WTC11 (cell line): ENCODE measurements around the gene PHF12. TPM values are rescaled to one million over a fixed set of nuclear protein-coding genes. Genes with fewer than 3 reads are reported as not detected.

ENCODE experiments used
- ATAC-seq: fragments of 200-7000 bp; cut with Tn5 transposase; 2 replicates; pipeline ENCODE4 v1.10.0; 2021; ENCODE audit warnings: mild to moderate bottlenecking, moderate library complexity
- CTCF ChIA-PET: fragments of 300-600 bp; sonication (Branson Sonifier 250); formaldehyde crosslinking; loops from one replicate; lab custom pipeline; 2021; ENCODE audit warnings: antibody characterized with exemption; lab: Charles Lee
- POLR2A ChIA-PET: fragments of 350-600 bp; sonication (Branson Sonifier 250); formaldehyde crosslinking; loops from one replicate; lab custom pipeline; 2021; ENCODE audit warnings: antibody characterized with exemption; lab: Charles Lee
- DNase-seq: peaks from one replicate; pipeline ENCODE4 v3.0.0; 2021; ENCODE audit warnings: low spot score
- H3K27ac Mint-ChIP-seq: 2 replicates; pipeline ENCODE4 v1.8.0; 2021; ENCODE audit warnings: mixed read lengths
- H3K27me3 Mint-ChIP-seq: 2 replicates; pipeline ENCODE4 v1.8.0; 2021; ENCODE audit warnings: low read depth, mild to moderate bottlenecking, moderate library complexity, mixed read lengths
- H3K36me3 Mint-ChIP-seq: 2 replicates; pipeline ENCODE4 v1.8.0; 2021; ENCODE audit warnings: mixed read lengths
- H3K4me1 Mint-ChIP-seq: 2 replicates; pipeline ENCODE4 v1.8.0; 2022; ENCODE audit warnings: mixed read lengths
- H3K4me3 Mint-ChIP-seq: 2 replicates; pipeline ENCODE4 v1.8.0; 2021; ENCODE audit warnings: mild to moderate bottlenecking, moderate library complexity, mixed read lengths
- H3K9me3 Mint-ChIP-seq: 2 replicates; pipeline ENCODE4 v1.8.0; 2021; ENCODE audit warnings: mixed read lengths
- ATF1 ChIP-seq: sonication (generic); formaldehyde crosslinking; IDR thresholded peaks from 2 replicates; pipeline ENCODE4 v1.8.1; 2023; ENCODE audit warnings: mild to moderate bottlenecking, moderate library complexity, missing genetic modification reagents
- ATF2 ChIP-seq: sonication (generic); formaldehyde crosslinking; IDR thresholded peaks from 2 replicates; pipeline ENCODE4 v1.8.1; 2022; ENCODE audit warnings: low read depth, missing genetic modification reagents, borderline replicate concordance
- CDX4 ChIP-seq: fragments of 250-450 bp; sonication (Bioruptor Pico); IDR thresholded peaks from 2 replicates; pipeline ENCODE4 v1.9.0; 2021; ENCODE audit warnings: moderate library complexity, mild to moderate bottlenecking, inconsistent platforms, borderline replicate concordance
- EMX1 ChIP-seq: fragments of 250-450 bp; sonication (Bioruptor Pico); IDR thresholded peaks from 2 replicates; pipeline ENCODE4 v1.8.0; 2021; ENCODE audit warnings: mild to moderate bottlenecking
- ETV6 ChIP-seq: sonication (generic); formaldehyde crosslinking; IDR thresholded peaks from 2 replicates; pipeline ENCODE4 v1.8.1; 2022; ENCODE audit warnings: mild to moderate bottlenecking, missing genetic modification reagents
- GRHL2 ChIP-seq: fragments of 250-450 bp; sonication (Bioruptor Pico); IDR thresholded peaks from 2 replicates; pipeline ENCODE4 v1.8.0; 2022; ENCODE audit warnings: mild to moderate bottlenecking, moderate library complexity; ENCODE audit not compliant: insufficient replicate concordance, severe bottlenecking
- GTF2I ChIP-seq: fragments of 250-450 bp; sonication (Bioruptor Pico); conservative IDR thresholded peaks from 2 replicates; pipeline ENCODE4 v1.4.0; 2021; ENCODE audit warnings: mild to moderate bottlenecking
- JAZF1 ChIP-seq: fragments of 250-450 bp; sonication (Bioruptor Pico); IDR thresholded peaks from 2 replicates; pipeline ENCODE4 v1.9.0; 2021; ENCODE audit warnings: moderate library complexity, mild to moderate bottlenecking, inconsistent platforms
- NFE2L1 ChIP-seq: sonication (generic); formaldehyde crosslinking; IDR thresholded peaks from 2 replicates; pipeline ENCODE4 v1.8.1; 2023; ENCODE audit warnings: missing genetic modification reagents
- NR2C2 ChIP-seq: sonication (generic); formaldehyde crosslinking; IDR thresholded peaks from 2 replicates; pipeline ENCODE4 v1.8.0; 2022; ENCODE audit warnings: mild to moderate bottlenecking, missing genetic modification reagents
- PRDM15 ChIP-seq: sonication (generic); formaldehyde crosslinking; IDR thresholded peaks from 2 replicates; pipeline ENCODE4 v1.8.0; 2022; ENCODE audit warnings: missing genetic modification reagents
- RELA ChIP-seq: sonication (generic); formaldehyde crosslinking; IDR thresholded peaks from 2 replicates; pipeline ENCODE4 v1.8.1; 2022; ENCODE audit warnings: missing genetic modification reagents, mild to moderate bottlenecking, borderline replicate concordance
- SMAD3 ChIP-seq: sonication (generic); formaldehyde crosslinking; IDR thresholded peaks from 2 replicates; pipeline ENCODE4 v1.8.0; 2022; ENCODE audit warnings: missing genetic modification reagents, mild to moderate bottlenecking, borderline replicate concordance
- TP53 ChIP-seq: sonication (generic); formaldehyde crosslinking; IDR thresholded peaks from 2 replicates; pipeline ENCODE4 v1.8.1; 2023; ENCODE audit warnings: mild to moderate bottlenecking, missing genetic modification reagents
- USF1 ChIP-seq: sonication (generic); formaldehyde crosslinking; IDR thresholded peaks from 2 replicates; pipeline ENCODE4 v1.8.0; 2022; ENCODE audit warnings: mild to moderate bottlenecking, missing genetic modification reagents
- ZMAT4 ChIP-seq: fragments of 250-450 bp; sonication (Bioruptor Pico); IDR thresholded peaks from 2 replicates; pipeline ENCODE4 v1.9.0; 2021; ENCODE audit warnings: mild to moderate bottlenecking
- ZNF121 ChIP-seq: sonication (generic); formaldehyde crosslinking; IDR thresholded peaks from 2 replicates; pipeline ENCODE4 v1.8.0; 2023; ENCODE audit warnings: missing genetic modification reagents
- ZNF281 ChIP-seq: sonication (generic); formaldehyde crosslinking; IDR thresholded peaks from 2 replicates; pipeline ENCODE4 v1.8.0; 2023; ENCODE audit warnings: mild to moderate bottlenecking, missing genetic modification reagents
- ZNF416 ChIP-seq: fragments of 250-450 bp; sonication (Bioruptor Pico); IDR thresholded peaks from 2 replicates; pipeline ENCODE4 v1.9.0; 2021; ENCODE audit warnings: mild to moderate bottlenecking, inconsistent platforms
- ZNF423 ChIP-seq: fragments of 250-450 bp; sonication (Bioruptor Pico); IDR thresholded peaks from 2 replicates; pipeline ENCODE4 v2.1.2; 2022; ENCODE audit warnings: mild to moderate bottlenecking, moderate library complexity
- ZNF512 ChIP-seq: sonication (generic); formaldehyde crosslinking; IDR thresholded peaks from 2 replicates; pipeline ENCODE4 v1.8.1; 2022; ENCODE audit warnings: missing genetic modification reagents, borderline replicate concordance
- total RNA-seq: library from RNA; stranded (reverse); gene quantifications from 3 replicates; pipeline ENCODE4 v1.2.3, GENCODE V29; 2021

Gene PHF12
- total RNA-seq, 1 experiment from 2014 or later = 69.8 TPM

GRCh38 chr17:28896491-28896883 lies 54.8 kb downstream of the PHF12 start (continued):
- TF ChIP-seq PRDM15 (CRISPR knock-in tag) (no peak), ZNF512 (CRISPR knock-in tag) (no peak), ZNF121 (CRISPR knock-in tag) (no peak), ZNF423 (CRISPR knock-in tag) (no peak), GRHL2 (CRISPR knock-in tag) (no peak), USF1 (no peak), ZNF281 (CRISPR knock-in tag) (no peak), TP53 (CRISPR knock-in tag) (no peak), NR2C2 (CRISPR knock-in tag) (no peak), CDX4 (CRISPR knock-in tag) (no peak), SMAD3 (no peak), GTF2I (CRISPR knock-in tag) (no peak), ZMAT4 (CRISPR knock-in tag) (no peak), JAZF1 (no peak), ATF1 (no peak), RELA (no peak), NFE2L1 (no peak)

GRCh38 chr17:28895794-28896447 lies 55.4 kb downstream of the PHF12 start:
- ATAC-seq (no peak), DNase-seq (no peak)
- POLR2A ChIA-PET = interaction anchor here (1.2 to 4.0 kb wide), 3 partner anchors 21 to 169 kb away, joined by 3 to 21 read pairs (median 9); partner anchors contain the start of gene NEK8
- CTCF ChIA-PET = interaction anchor here (0.9 to 5.1 kb wide), 6 partner anchors 17 to 221 kb away, joined by 3 to 55 read pairs (median 16); partner anchors contain the start of genes NEK8 and TLCD1
- peaks cover 26% of the 10 kb centered on the region for H3K4me1 Mint-ChIP-seq
- peak overlapping the region; percentile 94 for H3K4me3 Mint-ChIP-seq
- H3K9me3 Mint-ChIP-seq = no peaks in the 10 kb centered on the region
- H3K27ac Mint-ChIP-seq = peak overlapping the region; percentile 65
- peaks cover 20% of the 10 kb centered on the region for H3K36me3 Mint-ChIP-seq
- no peaks in the 10 kb centered on the region for H3K27me3 Mint-ChIP-seq
- TF ChIP-seq ATF2 (CRISPR knock-in tag) = no peak
- no peak for TF ChIP-seq ZNF416 (CRISPR knock-in tag)
- TF ChIP-seq SMAD3 = no peak
- TF ChIP-seq NFE2L1 = no peak
- TF ChIP-seq PRDM15 (CRISPR knock-in tag) = no peak
- TF ChIP-seq ETV6 (CRISPR knock-in tag) = no peak
- no peak for TF ChIP-seq EMX1 (CRISPR knock-in tag)
- TF ChIP-seq GTF2I (CRISPR knock-in tag) = no peak
